ENCODE data around the gene DTX3.

DNA sequence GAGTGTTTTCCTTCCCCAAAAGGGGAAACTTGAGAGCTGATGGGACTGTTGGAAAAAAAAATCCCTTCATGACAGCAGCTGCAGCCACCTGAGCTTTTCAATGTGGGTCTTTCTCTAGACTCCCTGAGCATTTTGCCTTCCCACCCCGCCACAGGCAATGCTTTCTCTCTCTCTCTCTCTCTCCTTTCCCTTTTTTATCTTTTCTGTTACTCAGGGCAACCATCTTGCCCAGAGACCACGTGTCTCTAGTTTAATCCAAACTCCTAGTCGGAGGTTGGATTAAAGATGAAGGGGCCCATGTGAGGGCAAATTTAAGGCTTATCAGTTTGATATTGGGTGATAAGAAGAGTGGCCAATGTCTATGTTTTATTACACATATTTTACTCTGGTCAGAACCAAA lies 54.3 kb downstream of the DTX3 start:
- no peak for TF ChIP-seq CTCF (IDR thresholded peaks at IDR 0.05)
- TF ChIP-seq POLR2A (IDR thresholded peaks at IDR 0.05) = no peak

All from body of pancreas (tissue), 4 donors.